SHP77 (cell line): ENCODE results near the gene CNTN1.
A peak's percentile ranks its signal among the peaks of the same experiment; 100 is the strongest.
"Not testable (repeated sequence)": the region's sequence is repeated elsewhere in the genome, so short reads cannot be mapped to it uniquely, and the experiment has no call there.

ENCODE experiments used
- DNase-seq, 2 experiments: peaks; one replicate each; lab custom pipeline; 2025; lab: John Stamatoyannopoulos, UW

Gene CNTN1

DNA sequence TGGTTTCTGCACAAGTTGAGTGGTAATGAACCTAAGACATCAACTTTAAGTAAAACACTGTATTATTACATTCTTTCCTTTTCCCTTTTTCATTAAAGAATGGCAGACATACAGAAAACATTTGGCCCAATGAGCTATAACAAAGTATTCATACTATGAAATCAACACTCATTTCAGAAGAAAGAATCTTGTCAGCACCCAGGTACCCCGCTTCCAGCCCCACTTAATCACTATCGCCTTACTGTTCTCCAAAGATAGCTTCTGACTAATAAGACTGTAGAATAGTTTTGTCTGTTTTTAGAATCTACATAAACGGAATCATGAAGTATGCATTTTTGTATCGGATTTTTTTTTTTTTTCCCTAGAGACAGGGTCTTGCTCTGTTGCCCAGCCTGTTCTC lies 9.5 kb downstream of the CNTN1 start:
- DNase-seq = no peak

DNA sequence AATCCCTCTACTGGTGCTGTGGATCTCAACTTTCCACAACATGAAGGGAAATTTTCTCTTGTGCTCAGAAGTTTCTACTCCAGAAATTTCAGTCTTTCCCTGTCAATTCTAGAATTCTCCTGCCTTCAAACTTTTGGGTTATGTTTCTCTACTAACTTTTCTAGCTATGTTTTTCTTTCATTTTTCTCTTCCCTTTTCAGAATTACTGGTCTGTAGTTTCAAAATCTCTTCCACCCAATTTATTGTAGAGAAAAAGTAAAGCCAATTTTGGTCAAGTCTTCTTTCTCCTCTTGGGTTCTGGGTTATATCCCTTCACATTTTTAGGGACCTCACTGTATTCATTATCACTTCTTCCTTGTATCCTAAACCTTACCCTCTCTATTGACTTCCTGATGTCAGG lies 18.9 kb downstream of the CNTN1 start:
- DNase-seq = no peak

DNA sequence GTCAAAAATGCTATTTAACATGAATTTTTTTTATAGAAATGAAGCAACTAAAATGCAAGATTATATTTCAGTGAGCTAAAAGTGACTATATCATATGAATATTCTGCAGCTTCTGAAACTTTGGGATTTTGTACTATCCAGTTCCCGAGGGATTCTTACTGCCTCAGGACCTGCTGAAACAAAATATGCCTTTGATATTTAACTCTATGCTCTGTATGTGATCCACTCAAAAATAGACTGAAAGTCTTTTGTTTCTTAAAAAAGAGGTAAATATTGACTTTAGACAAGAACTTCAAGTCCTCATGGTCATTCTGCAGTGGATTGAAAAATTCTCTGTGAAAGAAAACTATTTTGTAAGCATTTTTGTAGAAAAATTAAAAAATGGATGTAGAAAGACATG lies 22.4 kb downstream of the CNTN1 start:
- no peak for DNase-seq

DNA sequence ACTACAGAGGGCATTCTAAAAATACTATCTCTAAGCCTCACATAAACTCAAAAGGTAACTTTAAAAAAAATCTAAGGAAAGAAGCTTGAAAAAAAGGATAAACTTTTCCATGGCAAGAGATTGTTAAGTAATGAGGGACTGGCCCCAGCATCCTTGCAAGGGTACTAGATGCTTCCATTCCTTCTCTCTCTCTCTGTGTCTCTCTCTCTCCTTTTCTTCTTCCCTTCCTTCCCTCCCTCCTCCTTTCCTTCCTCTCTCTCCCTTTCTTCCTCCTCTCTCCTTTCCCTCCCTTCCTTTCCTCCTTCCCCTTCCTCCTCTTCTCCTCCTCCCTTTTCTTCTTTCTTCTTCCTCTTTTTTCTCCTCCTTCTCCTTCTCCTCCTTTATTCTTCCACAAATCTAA lies 23.8 kb downstream of the CNTN1 start:
- DNase-seq = no peak

DNA sequence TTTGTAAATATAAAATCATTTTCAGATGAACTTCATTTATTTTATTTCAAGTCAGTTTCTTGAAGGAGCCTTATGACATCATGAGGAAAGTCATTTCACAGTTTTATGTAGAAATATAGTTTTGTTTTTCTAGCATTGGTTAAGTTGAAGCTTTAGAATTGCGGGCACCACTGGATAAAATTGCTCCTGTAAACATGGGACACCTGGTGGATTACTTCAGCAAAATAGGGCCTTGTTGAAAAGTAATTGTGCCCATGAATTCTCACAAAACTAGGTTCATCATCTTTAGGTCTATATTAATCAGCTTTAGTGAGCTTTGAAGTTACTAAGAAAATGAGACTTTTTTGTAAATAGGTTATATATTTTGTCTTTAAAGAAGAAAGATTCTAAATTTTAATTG lies 25.3 kb downstream of the CNTN1 start:
- DNase-seq = no peak

DNA sequence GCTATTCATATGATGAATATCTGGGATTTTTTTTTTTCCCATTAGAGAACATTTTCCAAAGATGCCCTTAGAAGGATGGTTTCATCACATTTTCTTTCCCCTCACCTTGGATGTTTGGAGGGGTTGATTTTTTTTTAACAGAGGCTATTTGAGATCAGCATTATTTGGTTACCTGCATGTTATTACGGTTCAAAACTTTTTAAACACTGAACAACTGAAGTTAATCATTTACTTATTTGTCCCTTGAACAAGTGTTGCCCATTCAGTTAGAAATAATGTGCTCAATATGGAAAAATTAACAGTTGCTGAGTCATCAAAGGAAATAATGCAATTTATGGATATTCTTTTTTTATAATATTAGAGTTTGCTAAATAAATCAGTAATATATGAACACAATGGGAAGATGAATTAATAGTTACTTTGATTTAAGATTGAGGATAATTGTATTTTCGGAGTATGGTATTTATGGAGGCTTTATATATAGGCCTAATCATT lies 26.7 kb downstream of the CNTN1 start:
- DNase-seq = no peak

DNA sequence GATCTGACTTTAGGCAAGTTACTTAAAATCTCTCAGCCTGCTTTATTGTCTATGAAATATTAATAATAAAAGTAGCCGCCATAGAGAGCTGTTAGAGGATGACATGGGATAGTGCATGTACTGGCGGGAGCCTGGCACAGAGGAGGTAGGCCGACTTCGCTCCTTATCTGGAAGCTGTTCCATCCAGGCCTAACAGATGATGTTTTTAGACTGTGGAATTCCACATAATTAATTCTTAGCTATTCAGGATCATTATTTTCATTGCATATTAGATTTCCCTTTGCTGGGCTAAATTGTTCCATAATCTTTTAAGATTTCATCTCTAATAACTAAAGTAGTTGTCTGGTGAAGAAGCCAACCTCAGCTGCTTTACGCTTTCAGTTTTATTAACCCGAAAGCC lies 30.8 kb downstream of the CNTN1 start:
- no peak for DNase-seq

DNA sequence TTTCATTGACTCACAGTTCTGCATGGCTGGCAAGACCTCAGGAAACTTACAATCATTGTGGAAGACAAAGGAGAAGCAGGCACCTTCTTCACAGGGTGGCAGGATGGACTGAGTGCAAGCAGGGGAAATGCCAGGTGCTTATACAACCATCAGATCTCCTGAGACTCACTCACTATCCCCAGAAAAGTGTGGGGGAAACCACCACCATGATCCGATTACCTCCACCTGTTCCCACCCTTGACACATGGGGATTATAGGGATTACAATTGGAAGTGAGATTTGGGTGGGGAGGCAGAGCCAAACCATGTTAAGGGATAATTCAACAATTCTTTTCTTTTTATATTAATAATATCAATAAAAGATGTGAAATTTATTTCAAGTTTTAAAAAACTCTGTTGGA lies 34.1 kb downstream of the CNTN1 start:
- DNase-seq = no peak

DNA sequence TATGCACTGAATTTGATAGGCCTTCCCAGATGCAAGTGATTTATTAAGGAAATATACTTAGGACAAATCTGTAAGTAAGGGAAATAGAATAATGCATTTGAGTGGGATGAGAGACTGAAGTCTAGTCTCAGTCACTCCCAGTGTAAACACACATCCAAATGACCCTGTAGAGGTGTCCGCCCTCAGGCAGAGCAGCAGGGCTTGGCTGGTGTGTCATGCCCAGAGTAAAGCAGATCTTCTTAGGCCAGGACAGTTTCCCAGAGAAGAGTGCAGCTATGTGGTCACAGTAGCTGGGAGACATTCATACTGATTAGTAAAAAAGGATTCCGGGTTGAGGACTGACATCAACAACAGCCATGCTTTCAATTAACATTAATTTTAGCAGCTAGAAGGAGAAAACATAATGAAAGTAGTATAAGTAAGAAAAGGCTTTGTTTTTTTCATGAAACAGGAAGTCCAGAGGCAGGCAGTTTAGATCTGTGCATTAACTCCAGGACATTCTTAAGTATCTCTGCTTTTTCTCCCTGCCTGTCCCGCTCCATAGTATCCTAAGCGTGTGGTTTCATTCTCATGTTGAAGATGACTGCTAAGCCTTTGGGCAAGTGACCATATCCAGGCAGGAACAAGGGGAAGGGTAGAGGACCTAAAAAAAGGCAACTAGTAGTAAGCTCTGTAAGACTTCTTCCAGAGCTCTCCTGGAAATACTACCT lies 35.7 kb downstream of the CNTN1 start:
- DNase-seq = no peak

DNA sequence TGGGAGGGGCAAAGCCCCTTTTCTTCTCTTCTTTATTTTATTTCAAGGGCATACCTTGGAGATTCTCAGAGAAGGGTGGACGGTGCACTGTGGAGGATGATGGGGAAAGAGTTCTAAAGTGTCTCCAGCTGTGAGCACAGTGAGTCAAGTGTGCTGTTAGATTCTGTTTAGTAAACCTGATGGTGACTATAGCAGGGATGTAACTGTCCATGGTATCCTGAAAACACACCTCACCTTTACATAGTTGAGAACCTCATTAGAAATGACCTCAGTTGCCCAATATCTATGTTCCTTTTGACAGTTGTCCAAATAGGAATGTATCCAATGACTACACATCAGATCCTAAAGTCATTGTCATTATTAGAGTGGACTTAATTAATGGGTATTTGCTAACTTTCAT lies 38.0 kb downstream of the CNTN1 start:
- no peak for DNase-seq

DNA sequence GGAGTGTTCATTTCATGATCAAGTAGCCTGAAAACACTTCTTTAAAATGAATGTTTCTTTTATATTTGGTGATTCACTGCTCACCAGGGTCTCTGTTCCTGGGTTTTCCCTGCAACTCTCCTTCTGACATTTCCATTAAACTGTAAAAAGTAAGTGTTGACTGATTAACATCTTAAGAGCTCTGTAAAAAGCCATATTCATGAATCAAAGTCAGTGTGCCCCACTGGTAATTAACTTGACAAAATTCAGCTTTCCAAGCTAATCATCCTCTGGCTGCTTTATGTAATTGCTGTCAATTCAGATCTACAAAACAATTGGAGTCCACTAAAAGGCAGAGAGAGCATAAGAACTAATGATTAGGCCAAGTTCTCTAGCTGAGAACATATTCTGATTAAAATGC lies 41.6 kb downstream of the CNTN1 start:
- no peak for DNase-seq

DNA sequence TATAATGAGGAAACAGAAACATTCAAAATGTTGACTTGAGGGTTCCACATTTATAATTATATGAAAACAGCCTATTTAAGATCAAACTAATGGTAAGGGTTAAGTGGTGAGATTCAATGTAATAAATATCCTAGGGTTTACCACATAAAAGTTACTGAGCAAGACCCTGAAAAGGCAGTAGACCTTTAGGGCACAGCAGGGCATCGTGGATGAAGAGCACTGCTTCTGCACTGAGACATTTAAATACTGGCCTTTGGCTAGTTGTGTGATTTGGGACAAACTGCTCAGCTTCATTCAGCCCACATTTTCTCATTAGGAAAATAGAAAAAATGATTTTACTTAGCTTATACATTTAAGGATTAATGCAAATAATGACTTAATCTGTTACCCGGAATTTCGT lies 42.0 kb downstream of the CNTN1 start:
- DNase-seq = no peak

DNA sequence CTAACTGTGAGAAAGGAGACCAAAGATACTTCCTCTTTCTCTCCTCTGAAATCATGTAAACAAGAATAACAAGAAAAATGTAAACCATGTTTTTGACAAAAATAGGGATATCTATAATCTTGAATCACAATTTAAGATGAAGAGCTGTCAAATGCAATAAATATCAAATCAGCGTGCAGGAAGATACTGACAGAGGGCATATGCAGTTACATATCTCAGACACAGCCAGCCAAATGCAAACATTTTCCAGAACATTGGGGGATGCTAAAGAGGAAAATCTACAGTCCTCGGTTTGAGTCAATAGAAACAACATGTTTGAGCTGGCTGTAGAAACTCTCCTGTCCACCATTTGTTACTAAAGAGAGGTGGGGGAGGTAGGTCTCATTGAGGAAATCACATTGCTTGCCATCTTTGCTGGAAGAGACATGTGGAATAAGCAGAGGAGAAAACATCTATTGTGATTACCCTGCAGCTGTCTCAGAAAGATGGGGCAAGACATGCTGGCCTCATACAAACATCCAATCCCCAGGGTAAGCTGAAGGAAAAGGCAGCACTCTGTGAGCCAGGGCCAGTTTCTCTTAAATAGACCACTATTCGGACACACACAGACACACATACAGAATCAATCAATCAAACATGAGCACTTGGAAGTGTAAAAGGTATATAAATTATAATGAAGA lies 43.5 kb downstream of the CNTN1 start:
- no peak for DNase-seq

DNA sequence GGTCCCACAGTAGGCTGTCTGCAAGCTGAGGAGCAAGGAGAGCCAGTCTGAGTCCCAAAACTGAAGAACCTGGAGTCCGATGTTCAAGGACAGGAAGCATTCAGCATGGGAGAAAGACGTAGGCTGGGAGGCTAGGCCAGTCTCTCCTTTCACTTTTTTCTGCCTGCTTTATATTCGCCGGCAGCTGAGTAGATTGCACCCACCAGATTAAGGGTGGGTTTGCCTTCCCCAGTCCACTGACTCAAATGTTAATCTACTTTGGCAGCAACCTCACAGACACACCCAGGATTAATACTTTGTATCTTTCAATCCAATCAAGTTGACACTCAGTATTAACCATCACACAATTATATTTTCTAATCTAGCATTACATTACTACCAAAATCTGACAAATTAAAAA lies 45.2 kb downstream of the CNTN1 start:
- DNase-seq = not testable (repeated sequence)

DNA sequence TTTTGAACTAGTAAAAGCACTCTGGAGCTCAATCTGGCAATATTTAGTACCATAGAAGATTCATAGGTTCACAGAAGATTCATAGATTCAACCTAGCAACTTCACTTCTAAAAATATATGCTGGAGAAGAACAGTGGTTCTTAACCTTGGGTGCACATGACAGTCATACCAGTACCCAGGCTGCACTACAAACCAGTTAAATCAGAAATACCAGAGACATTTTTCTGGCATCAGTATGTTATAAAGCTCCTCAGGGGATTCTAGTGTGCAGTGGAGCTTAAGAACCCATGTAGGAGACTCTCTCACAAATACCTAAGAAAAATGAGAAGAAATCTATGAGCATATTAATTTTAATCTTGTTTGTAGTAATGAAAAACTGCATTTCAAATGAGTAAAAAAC lies 46.6 kb downstream of the CNTN1 start:
- DNase-seq = no peak

DNA sequence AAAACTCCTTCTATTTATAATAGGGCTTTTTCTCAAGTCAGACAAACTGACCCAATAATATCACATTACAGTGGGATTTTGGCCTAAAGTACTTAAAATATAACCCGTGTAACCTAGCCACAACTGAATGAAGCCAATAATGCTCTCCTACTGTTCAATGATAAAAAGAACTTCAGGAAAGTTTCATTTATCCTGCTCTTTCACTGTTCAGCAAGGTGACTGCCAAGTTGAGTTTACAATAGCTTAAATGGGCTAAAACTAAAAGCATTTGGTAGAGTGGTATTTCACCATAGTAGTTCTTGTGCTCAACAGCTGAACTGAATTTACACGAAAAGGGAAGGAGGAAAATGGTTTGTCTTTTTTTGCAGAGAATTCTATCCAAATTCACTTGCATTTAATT lies 49.8 kb downstream of the CNTN1 start:
- DNase-seq = no peak

DNA sequence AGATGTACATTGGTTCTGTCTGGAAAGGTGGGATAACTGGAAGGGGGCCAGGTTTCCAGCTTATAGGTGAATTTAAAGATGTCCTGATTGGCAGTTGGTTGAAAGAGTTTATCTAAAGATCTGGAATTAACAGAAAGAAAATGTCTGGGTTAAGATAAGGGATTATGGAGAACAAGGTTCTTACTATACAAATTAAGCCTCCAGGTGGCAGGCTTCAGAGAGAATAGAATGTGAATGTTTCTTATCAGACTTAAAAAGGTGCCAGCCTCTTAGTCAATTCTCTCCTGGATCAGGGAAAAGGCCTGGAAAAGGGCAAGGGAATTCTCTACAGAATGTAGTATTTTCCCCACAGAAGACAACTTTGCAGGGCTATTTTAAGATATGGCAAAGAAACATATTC lies 53.1 kb downstream of the CNTN1 start:
- no peak for DNase-seq

DNA sequence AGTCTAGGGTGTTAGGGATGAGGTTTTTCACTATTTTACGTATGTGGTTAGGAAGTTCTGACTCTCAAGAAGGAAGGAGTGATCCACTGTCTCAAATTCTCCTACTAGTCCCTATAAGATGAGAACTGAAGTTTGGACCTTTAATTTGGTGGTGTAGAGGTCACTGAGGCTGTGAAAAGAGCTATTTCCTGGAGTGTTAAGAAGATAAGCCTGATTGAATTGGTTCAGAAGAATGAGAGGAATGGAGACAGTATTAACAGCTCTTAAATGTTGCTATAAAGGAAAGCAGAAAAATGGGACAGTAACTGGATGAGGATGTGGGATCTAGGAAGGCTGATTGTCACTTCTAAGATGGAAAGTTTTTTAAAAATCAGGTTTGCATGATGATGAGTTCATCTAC lies 57.6 kb downstream of the CNTN1 start:
- DNase-seq = no peak

DNA sequence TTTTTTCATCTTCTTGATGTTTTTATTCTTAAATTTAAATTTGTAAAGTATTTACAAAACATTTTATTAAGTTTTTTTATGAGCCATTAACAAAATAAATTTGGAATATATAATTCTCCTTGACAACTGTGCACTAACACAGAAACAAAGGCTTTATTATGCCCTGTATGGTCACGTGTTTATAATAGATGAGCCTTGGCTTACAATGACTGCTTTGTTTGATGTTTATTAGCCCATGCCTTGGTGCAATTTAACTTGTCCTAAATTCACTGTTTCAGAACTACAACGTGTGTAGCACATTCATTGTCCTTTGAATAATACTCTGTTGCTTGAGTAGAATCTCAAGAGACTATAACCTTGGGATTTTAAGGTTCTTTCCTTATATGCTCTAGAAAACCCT lies 59.8 kb downstream of the CNTN1 start:
- DNase-seq = no peak

DNA sequence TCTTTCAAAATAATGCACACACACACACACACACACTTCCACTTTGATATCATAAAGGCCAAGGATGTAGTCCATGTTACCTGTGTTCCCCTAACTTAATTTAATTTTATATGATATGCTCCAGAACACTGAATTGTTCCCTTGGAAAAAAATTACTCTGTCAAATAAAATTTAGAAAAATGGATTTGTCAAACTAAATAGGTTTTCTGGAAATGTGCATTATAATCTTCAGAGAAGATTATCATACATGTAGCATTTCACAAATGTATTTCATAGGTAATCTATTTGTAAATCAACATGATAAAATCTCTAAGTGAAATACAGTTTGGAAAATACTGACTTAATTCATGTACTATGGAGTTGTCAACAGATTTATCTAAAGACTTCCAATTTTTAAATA lies 68.6 kb downstream of the CNTN1 start:
- DNase-seq = no peak

DNA sequence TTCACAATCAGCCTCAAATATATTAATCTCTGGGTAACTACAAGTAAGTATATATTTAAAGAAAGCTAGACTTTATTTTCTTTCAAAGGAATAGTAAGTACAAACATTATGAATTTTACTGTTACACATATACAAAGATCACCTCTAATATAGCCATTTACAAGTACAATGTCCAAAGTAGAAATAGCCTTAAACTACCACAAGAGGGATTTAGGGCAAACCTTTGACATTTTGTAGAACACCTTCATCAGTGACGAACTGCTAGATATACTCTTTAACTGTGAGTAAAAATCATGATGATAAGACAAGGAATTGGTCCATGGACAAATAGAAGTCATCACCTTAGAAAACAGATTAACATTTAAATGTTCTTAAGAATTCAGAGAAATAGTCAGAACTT lies 69.8 kb downstream of the CNTN1 start:
- peak in 1 of 2 experiments; percentile 1 for DNase-seq

DNA sequence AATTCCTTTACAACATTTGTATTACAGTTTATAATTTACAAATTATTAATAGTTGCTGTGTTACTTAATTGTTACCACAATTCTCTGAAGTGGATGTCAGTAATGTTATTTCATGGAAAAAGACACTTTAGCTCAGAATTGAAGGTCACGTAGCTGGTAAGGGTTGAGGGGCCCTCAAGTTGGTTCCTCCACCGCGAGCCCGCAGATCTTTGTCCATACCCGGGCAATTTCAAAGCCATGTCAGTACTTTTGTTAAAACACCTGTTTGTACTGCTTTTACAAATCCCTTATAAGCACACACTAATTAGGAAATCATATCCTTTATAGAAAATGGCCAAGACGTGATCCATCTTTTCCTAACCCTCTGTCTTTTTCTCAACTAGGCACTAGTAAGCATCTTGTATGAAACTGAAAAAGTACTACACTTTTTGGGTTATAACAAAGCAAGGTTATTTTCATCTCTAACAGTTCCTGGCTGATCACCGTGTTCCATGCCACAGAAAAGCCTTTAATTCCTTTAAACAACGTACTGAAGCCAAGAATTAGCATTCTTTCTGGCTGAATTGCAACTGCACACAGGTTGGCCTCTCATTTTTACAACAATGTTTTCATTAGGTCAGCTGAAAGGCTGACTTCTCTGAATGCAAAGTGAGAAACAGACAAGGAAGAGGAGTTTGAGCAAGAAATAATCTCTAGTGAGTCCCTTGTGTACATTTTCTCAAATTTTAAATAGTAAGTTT lies 76.1 kb downstream of the CNTN1 start:
- no peak for DNase-seq

DNA sequence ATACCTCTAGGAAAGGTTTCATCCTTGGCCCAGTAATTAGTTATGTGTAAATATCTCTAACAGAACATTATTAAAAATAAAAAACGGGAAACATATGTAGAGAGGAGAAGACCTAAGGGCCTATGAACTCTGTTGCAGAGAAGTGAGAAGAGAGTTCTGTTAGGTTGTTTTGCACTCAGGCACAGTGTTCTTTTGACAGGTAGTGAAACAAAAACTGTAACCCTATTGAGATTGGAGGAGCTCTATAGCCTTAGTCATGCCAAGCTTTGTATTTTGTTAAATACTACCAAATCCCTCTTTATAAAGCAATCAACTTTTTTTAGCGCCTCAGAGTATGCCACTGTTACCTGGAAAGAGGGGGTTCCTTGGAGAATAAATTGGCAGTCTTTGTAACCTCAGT lies 77.6 kb downstream of the CNTN1 start:
- DNase-seq = no peak
